Bronchial smooth muscle cell (primary cell): ENCODE measurements around the gene IL17F. TPM values are rescaled to one million over a fixed set of nuclear protein-coding genes. Genes with fewer than 3 reads are reported as not detected.

Experiments used
- total RNA-seq: library from RNA; depleted of rRNA; stranded (reverse); fragments of >200 nt; gene quantifications from 2 replicates; pipeline ENCODE4 v1.2.1, GENCODE V29; 2014

Gene IL17F
- not detected in 2 replicates for total RNA-seq

DNA sequence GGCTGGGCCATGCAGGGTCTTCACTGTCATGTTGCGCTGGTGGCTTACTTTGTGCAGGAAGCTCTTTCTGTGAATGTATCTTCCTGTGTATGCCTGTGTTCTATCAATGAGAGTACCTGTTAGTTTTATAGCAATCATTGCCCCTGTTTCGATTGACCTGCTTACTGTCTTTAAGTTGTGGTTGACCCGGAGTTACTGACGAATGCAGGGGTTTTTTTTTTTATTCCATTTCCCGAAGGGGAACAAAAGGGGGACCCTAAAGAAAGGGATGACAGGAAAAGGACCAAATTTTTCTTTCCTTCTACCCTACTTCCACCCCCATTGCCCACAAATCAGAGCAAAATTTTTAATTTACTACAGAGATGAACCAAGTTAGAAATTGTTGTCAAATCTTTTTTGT, at the start of gene IL17F:
IL17F (minus strand) TSS at position 101 of the 400 bp plus-strand sequence; CDS start at position 30, 71 bp downstream.

DNA sequence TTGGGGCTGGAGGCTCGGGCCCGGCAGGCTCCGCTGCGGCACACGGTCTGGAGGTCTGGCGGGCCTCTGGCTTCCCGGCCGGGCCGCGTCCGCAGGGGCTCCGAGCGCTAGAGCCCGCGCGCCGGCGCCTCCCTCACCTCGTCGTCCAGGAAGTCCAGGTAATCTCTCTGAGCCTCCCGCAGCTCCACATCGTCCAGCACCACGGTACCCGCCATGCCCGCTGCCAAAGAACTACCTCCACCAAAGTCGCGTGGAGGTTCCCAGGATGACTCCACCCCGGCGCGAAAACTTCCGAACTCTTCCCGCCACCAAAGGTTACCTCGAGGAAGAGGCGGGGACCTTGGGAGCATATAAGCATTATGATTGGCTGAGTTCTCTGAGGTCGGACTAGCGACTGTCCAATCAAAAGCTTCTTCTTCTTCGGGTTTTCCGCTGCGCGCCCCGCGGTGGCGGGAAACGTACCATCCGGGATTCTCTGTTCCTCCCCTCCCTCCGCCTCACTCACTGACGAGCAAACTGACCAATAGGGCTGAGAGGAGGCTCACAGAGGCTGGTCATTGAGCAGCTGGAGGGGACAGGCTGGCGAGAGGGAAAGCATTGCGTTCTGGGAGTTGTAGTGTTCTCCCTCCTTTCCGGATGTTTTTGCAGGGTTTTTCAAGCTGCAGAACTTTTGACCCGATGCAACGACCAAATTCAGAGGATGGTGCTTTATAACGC, 40.3 kb upstream of the IL17F start, which contains the start of gene MCM3:
MCM3 (minus strand) TSS at position 283 of the 717 bp plus-strand sequence; CDS start at position 215, 68 bp downstream.

Other genes starting within 250 kb of the IL17F start
- not detected in 2 replicates for gene PKHD1, start 156.9 kb downstream of the IL17F start, total RNA-seq
- not detected in 2 replicates for gene IL17A, start 58.1 kb downstream of the IL17F start, total RNA-seq
- gene MCM3, start 40.2 kb upstream of the IL17F start, total RNA-seq, result 20.2 and 20.8 TPM in 2 replicates
- 2.3 and 3.0 TPM in 2 replicates for gene PAQR8, start 117.7 kb upstream of the IL17F start, total RNA-seq
- gene EFHC1, start 175.8 kb upstream of the IL17F start, total RNA-seq, result 24.9 and 29.5 TPM in 2 replicates